Transverse colon (tissue), 4 donors: ENCODE data around the gene MSH5. TPM values are rescaled to one million over a fixed set of nuclear protein-coding genes. Genes with fewer than 3 reads are reported as not detected.
A peak's percentile ranks its signal among the peaks of the same experiment; 100 is the strongest.

Experiments
- DNase-seq: peaks from one replicate; pipeline ENCODE4 v3.0.0-alpha.2; 2019
- H3K27ac ChIP-seq, 4 donors: fragments of 200-600 bp; sonication (generic); 2 replicates each; pipeline ENCODE4 v1.5.1; 2016 to 2018; ENCODE audit warnings: inconsistent platforms in 4 of 4
- H3K27me3 ChIP-seq: fragments of 200-600 bp; sonication (generic); 2 replicates; pipeline ENCODE4 v1.5.1; 2017; ENCODE audit warnings: inconsistent platforms
- H3K36me3 ChIP-seq, 4 donors: fragments of 200-600 bp; sonication (generic); 2 replicates each; pipeline ENCODE4 v1.5.1; 2017 to 2019; ENCODE audit warnings: inconsistent platforms in 4 of 4
- H3K4me1 ChIP-seq, 4 donors: fragments of 200-600 bp; sonication (generic); 2 replicates each; pipeline ENCODE4 v1.5.1; 2017 to 2020; ENCODE audit warnings: inconsistent platforms in 4 of 4
- H3K4me3 ChIP-seq, 4 donors: fragments of 200-600 bp; sonication (generic); 1 replicate in 1 of 4; 2 replicates in 3 of 4; pipeline versions ENCODE4 v1.5.1 to v1.6.1; 2017 to 2019; ENCODE audit warnings: inconsistent platforms in 4 of 4
- H3K9me3 ChIP-seq, 2 donors: fragments of 200-600 bp; sonication (generic); 2 replicates each; pipeline ENCODE4 v1.5.1; 2017 to 2019; ENCODE audit warnings: inconsistent platforms in 2 of 2
- CTCF ChIP-seq, 5 experiments: fragments of 200-600 bp in 3 of 5; fragments of 450-650 bp in 2 of 5; sonication (generic) in 3 of 5; IDR thresholded peaks; 1 replicate in 2 of 5; 2 replicates in 3 of 5; pipeline ENCODE4 v1.5.1; 2016 to 2017; ENCODE audit warnings: antibody characterized with exemption in 5 of 5, inconsistent platforms in 3 of 5, mild to moderate bottlenecking in 2 of 5, moderate library complexity in 1 of 5
- EP300 ChIP-seq: sonication (generic); formaldehyde crosslinking; IDR thresholded peaks from one replicate; pipeline ENCODE4 v1.6.1; 2017; ENCODE audit warnings: antibody characterized with exemption, low read depth
- POLR2A ChIP-seq: fragments of 450-650 bp; IDR thresholded peaks from one replicate; pipeline ENCODE4 v1.6.1; 2016; ENCODE audit warnings: antibody characterized with exemption, mild to moderate bottlenecking, moderate library complexity
- POLR2AphosphoS5 ChIP-seq, 3 donors: sonication (generic); formaldehyde crosslinking; IDR thresholded peaks; one replicate each; pipeline ENCODE4 v1.6.1; 2016; ENCODE audit warnings: antibody characterized with exemption in 3 of 3
- WGBS, 2 donors: methylation state at CpG; one replicate each; pipeline ENCODE4 v1.1.5; 2018; ENCODE audit warnings: low coverage in 1 of 2; 5-methylcytosine and 5-hydroxymethylcytosine counted together
- in situ Hi-C, 4 donors: fragments of 200-750 bp; cut with MboI; loops; one replicate each; pipeline versions ENCODE4 v1.15.0 to v1.15.1; 2017; ENCODE audit warnings: low sequenced_read_pairs in 3 of 4, low pct_ligation_motif_present in 1 of 4, low pct_unique_long_range_greater_than_20kb in 1 of 4
- intact Hi-C: fragments of 100-400 bp; cut with DNase I; formaldehyde crosslinking; loops from one replicate; pipeline ENCODE4 v1.15.1; 2023; ENCODE audit warnings: low total_unique reads
- total RNA-seq, 4 donors: library from RNA; depleted of rRNA; stranded (reverse); fragments of >200 nt; gene quantifications; one replicate each; pipeline ENCODE4 v1.1.0, GENCODE V29; 2016

Gene MSH5
- total RNA-seq, 4 donors from 2014 or later: 16.5 to 159 (median 43.9) TPM

GRCh38 chr6:31775184-31775583 is 35.4 kb downstream of the MSH5 start:
- Histone ChIP-seq H3K36me3 (peaks cover 0 to 3% (median 0%) of the 10 kb centered on the region in 4 donors), H3K4me3 (no peak overlapping the region), H3K9me3 (no peaks in the 10 kb centered on the region), H3K27me3 (no peaks in the 10 kb centered on the region), H3K4me1 (peaks cover 18 to 36% (median 29%) of the 10 kb centered on the region in 4 donors), H3K27ac (peak overlapping the region; percentile 47 to 71 (median 59))
- intact Hi-C loops (no loop called here), in situ Hi-C loops (no loop called here)
- WGBS, 2 donors: 52 to 61% methylated on average over 2 of the region's 4 CpGs
- no peak for TF ChIP-seq POLR2A
- peak in 4 of 5 experiments; percentile 14 to 65 (median 36) for TF ChIP-seq CTCF (IDR thresholded peaks at IDR 0.05)
- TF ChIP-seq POLR2AphosphoS5 (IDR thresholded peaks at IDR 0.05): peak in 1 of 3 donors; percentile 12
- TF ChIP-seq EP300: no peak
- DNase-seq: peak; percentile 74

- intact Hi-C loops (no loop called here), in situ Hi-C loops (no loop called here)
- H3K27me3 ChIP-seq: no peaks in the 10 kb centered on the region
- DNase-seq: no peak
- no peaks in the 10 kb centered on the region for H3K9me3 ChIP-seq
- WGBS, 2 donors: 79 to 82% methylated on average over 7 to 31 of the region's 32 CpGs
- peaks cover 17 to 34% (median 27%) of the 10 kb centered on the region in 4 donors for H3K4me1 ChIP-seq
- peak overlapping the region; percentile 47 to 71 (median 59) for H3K27ac ChIP-seq
- H3K4me3 ChIP-seq: no peak overlapping the region
- peaks cover 0 to 10% (median 0%) of the 10 kb centered on the region in 4 donors for H3K36me3 ChIP-seq
- TF ChIP-seq CTCF (IDR thresholded peaks at IDR 0.05): no peak
- no peak for TF ChIP-seq EP300
- TF ChIP-seq POLR2AphosphoS5 (IDR thresholded peaks at IDR 0.05): no peak
- no peak for TF ChIP-seq POLR2A
Measured at GRCh38 chr6:31775633-31776484, 36.1 kb downstream of the MSH5 start.

DNA sequence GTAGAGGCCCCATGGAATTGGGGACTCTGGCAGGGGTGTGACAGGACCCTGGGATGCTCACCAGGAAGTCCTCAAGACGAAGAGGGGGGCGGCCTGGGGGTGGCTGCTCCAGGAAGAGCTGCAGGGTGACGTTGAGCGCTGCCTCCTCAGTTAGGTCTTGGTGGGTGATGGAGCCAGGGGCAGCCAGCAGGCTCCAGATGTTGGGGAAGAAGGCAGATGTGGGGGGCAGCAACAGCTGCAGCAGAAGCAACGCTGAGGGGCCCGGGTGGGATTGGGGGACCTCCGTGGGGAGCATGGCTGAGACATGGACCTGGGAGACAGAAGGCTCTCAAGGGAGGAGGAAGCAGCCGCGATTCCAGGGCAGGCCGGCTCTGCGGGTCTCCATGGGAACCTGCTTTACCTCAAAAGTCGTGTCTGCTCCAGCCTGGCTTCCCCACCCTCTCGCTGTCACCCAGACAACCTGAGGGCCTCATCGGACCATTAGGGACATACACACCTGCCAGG is 36.7 kb downstream of the MSH5 start:
- peak overlapping the region; percentile 42 to 65 (median 52) for H3K27ac ChIP-seq
- no peak for DNase-seq
- intact Hi-C loops (no loop called here), in situ Hi-C loops (no loop called here)
- peaks cover 0 to 10% (median 0%) of the 10 kb centered on the region in 4 donors for H3K36me3 ChIP-seq
- TF ChIP-seq EP300 (no peak), POLR2AphosphoS5 (IDR thresholded peaks at IDR 0.05) (no peak), CTCF (IDR thresholded peaks at IDR 0.05) (no peak), POLR2A (no peak)
- no peaks in the 10 kb centered on the region for H3K9me3 ChIP-seq
- H3K4me3 ChIP-seq: peak overlapping the region in 1 of 4 donors; percentile 9
- WGBS, 2 donors: 20 to 27% methylated on average over 2 to 14 of the region's 14 CpGs
- no peaks in the 10 kb centered on the region for H3K27me3 ChIP-seq
- H3K4me1 ChIP-seq: peaks cover 17 to 34% (median 27%) of the 10 kb centered on the region in 4 donors

DNA sequence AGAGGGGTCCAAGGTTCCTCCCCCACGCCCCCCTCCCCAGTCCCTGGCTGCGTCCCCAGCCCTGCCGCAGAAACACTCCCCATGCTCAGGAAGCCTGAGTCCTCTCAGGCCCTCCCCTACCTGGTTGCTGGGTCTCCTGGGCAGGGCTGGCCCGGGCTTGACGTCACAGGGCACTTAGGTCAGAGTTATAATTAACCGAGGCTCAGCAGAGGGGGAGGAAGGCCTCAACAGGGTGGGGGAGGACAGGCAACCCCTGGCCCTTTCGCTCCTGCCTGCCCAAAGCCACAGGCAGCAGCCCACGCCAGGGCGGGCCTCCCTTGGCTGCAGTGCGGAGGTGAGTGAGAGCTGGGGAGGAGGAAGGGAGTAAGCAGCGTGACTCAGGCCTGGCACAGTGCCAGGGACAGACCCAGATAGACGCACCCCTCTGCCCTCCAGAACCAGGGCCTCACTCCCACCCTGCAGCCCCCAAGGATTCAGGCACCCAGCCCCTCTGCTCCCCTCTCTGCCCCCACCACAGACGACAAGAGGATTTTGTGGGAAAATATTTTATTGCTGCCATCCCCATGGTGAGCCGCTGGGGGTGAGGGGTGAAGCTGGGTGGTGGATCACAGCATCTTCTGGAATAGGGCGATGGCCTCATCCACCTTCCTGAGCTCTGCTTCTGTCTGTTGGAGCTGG is 37.3 kb downstream of the MSH5 start, which contains the start of gene VWA7:
Gene VWA7 (minus strand): TSS at position 340 of the 678 bp plus-strand sequence. CDS start 549 bp downstream, outside the sequence.
- peak; percentile 87 for DNase-seq
- in situ Hi-C loops: no loop called here
- H3K27ac ChIP-seq: peak within 1 kb of the TSS; percentile 42 to 65 (median 52)
- WGBS, 2 donors: 11% methylated on average over 13 of the region's 15 CpGs; no CpG with 5 or more reads in 1 of the 2 donors
- intact Hi-C loops: no loop called here
- H3K27me3 ChIP-seq: no peaks in the 10 kb centered on the region
- TF ChIP-seq CTCF (IDR thresholded peaks at IDR 0.05) (no peak), EP300 (no peak), POLR2AphosphoS5 (IDR thresholded peaks at IDR 0.05) (peak in 2 of 3 donors; percentile 61 to 70), POLR2A (peak; percentile 54)
- H3K4me1 ChIP-seq: peaks cover 17 to 33% (median 27%) of the 10 kb centered on the region in 4 donors
- peak within 1 kb of the TSS in 1 of 4 donors; percentile 9 for H3K4me3 ChIP-seq
- no peaks in the 10 kb centered on the region for H3K9me3 ChIP-seq
- H3K36me3 ChIP-seq: peaks cover 0 to 10% (median 0%) of the 10 kb centered on the region in 4 donors
